Parathyroid adenoma (tissue), 2 donors: Measurements from ENCODE around the gene FAM187B.
A peak's percentile ranks its signal among the peaks of the same experiment; 100 is the strongest.

Experiments
- H2AFZ ChIP-seq: fragments of 300-600 bp; sonication (generic); one replicate; pipeline ENCODE4 v1.7.0; 2017; ENCODE audit warnings: antibody characterized with exemption, mild to moderate bottlenecking
- H3K27ac ChIP-seq: fragments of 300-600 bp; sonication (generic); one replicate; pipeline ENCODE4 v1.7.0; 2017
- H3K27me3 ChIP-seq: fragments of 300-600 bp; sonication (generic); one replicate; pipeline ENCODE4 v1.7.0; 2017; ENCODE audit warnings: low read length; ENCODE audit not compliant: control insufficient read depth, insufficient read depth
- H3K36me3 ChIP-seq: fragments of 300-600 bp; sonication (generic); one replicate; pipeline ENCODE4 v1.7.0; 2017; ENCODE audit warnings: low read length; ENCODE audit not compliant: control insufficient read depth, insufficient read depth
- H3K4me1 ChIP-seq: fragments of 300-600 bp; sonication (generic); one replicate; pipeline ENCODE4 v1.7.0; 2017; ENCODE audit warnings: control low read depth
- H3K4me2 ChIP-seq: fragments of 300-600 bp; sonication (generic); one replicate; pipeline ENCODE4 v1.7.0; 2017; ENCODE audit warnings: low read length
- H3K4me3 ChIP-seq: fragments of 300-600 bp; sonication (generic); one replicate; pipeline ENCODE4 v1.7.0; 2017; ENCODE audit warnings: low read depth, low read length
- H3K79me2 ChIP-seq: fragments of 300-600 bp; sonication (generic); one replicate; pipeline ENCODE4 v1.7.0; 2017; ENCODE audit warnings: control low read depth
- H3K9ac ChIP-seq: fragments of 300-600 bp; sonication (generic); one replicate; pipeline ENCODE4 v1.7.0; 2017; ENCODE audit warnings: mild to moderate bottlenecking
- H3K9me3 ChIP-seq: fragments of 300-600 bp; sonication (generic); one replicate; pipeline ENCODE4 v1.7.0; 2017; ENCODE audit warnings: low read length; ENCODE audit not compliant: control insufficient read depth
- TF ChIP-seq, protein P1 (sequence below): fragments of 300-600 bp; sonication (generic); IDR thresholded peaks from one replicate; pipeline ENCODE4 v1.7.0; 2017; ENCODE audit warnings: antibody characterized with exemption, mild to moderate bottlenecking
- donor health status: primary hyperparathyroidism.

The FAM187B gene

DNA sequence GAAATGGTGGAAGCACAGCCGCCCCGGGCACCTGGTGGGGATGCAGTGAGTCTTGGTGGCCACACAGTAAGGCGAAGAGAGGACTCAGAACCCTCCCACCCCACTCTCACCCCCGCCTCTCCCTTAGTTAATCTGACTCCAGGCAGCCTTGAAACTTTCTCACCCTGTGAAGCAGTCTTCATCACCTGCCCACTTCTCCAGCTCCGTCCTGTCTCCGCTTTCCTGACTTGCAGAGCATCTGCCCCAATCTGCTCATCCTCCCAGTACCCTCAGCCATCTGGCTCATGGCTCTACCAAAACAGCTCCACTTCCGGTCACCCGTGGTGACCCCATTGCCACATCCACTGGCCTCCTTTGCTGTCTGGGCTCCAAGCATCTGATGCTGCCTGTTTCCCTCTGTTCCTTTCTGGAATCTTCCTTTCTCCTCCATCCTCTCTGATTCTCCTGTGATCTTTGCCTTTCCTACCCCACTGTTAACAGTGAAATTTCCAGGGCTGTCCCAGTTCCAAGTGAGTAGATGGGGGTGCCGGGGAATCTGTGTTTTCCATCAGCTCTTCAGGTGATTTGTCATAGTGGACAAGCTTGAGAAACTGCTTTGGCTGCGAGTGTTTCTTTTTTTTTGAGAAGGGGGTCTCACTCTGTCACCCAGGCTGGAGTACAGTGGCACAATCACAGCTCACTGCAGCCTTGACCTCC, 44.6 kb upstream of the FAM187B start:
- no peak overlapping the region for H3K9ac ChIP-seq

DNA sequence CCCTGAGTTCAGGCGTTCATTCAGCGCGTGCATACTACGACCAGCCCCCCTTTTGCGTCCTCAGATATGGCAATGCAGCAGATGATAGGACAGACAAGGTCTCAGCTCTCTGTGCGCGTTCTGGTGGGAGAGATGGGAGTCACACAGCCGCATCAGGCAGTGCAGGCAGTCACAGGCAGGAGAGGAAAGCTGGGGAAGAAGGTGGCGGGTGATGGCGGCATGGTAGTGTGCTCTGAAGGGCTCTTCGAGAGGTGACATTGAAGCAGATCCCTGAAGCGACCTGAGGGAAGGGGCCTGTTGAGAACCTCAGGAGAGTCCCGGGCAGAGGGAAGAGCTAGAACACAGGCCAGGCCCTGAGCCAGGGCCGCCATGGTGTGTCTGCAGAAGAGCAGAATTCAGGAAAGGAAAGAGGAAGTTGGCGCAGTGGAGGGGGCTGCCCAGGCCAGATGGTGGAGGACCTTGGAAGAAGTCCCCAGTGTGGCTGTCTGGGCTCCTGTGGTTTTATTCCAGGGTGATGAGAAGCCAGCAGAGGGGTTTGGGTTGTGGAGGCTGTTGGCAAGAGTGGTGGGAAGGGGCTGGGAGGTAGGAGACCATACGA, 43.7 kb upstream of the FAM187B start:
- Histone ChIP-seq H3K4me3 (no peak overlapping the region), H3K27me3 (no peaks in the 10 kb centered on the region), H3K36me3 (no peaks in the 10 kb centered on the region), H3K4me1 (peaks cover 10% of the 10 kb centered on the region), H3K79me2 (peaks cover 27% of the 10 kb centered on the region), H3K9me3 (no peaks in the 10 kb centered on the region), H2AFZ (no peak overlapping the region), H3K27ac (no peak overlapping the region), H3K9ac (no peak overlapping the region), H3K4me2 (no peak overlapping the region)
- TF ChIP-seq, protein P1, sequence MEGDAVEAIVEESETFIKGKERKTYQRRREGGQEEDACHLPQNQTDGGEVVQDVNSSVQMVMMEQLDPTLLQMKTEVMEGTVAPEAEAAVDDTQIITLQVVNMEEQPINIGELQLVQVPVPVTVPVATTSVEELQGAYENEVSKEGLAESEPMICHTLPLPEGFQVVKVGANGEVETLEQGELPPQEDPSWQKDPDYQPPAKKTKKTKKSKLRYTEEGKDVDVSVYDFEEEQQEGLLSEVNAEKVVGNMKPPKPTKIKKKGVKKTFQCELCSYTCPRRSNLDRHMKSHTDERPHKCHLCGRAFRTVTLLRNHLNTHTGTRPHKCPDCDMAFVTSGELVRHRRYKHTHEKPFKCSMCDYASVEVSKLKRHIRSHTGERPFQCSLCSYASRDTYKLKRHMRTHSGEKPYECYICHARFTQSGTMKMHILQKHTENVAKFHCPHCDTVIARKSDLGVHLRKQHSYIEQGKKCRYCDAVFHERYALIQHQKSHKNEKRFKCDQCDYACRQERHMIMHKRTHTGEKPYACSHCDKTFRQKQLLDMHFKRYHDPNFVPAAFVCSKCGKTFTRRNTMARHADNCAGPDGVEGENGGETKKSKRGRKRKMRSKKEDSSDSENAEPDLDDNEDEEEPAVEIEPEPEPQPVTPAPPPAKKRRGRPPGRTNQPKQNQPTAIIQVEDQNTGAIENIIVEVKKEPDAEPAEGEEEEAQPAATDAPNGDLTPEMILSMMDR, result no peak

More for the DNA sequence above, 44.6 kb upstream of the FAM187B start:
- H3K27me3 ChIP-seq, result no peaks in the 10 kb centered on the region
- H2AFZ ChIP-seq, result no peak overlapping the region
- no peak overlapping the region for H3K27ac ChIP-seq
- no peak overlapping the region for H3K4me2 ChIP-seq
- no peak overlapping the region for H3K4me3 ChIP-seq
- TF ChIP-seq, protein P1, result no peak
- H3K36me3 ChIP-seq, result no peaks in the 10 kb centered on the region
- peaks cover 10% of the 10 kb centered on the region for H3K4me1 ChIP-seq
- peaks cover 27% of the 10 kb centered on the region for H3K79me2 ChIP-seq
- no peaks in the 10 kb centered on the region for H3K9me3 ChIP-seq

DNA sequence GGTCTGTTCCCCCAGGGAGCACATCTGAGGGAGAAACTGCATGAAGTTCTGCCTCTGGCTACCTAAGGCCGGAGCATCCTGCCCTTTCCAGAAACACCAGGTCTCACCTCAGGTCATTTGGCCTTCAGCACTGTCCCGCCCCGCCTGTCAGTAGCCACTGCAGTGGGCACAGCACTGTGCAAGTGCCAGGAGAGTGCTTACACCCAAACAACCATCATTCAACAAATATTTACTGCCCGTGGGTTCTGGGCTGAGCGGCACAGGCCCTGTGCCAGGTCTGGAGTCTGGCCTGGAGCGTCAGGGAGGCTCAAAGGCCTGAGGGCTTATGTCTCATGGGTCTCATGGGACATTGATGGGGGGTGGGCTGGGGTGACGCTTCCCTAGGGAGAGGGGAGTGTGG, 43.0 kb upstream of the FAM187B start:
- Histone ChIP-seq H3K36me3 (no peaks in the 10 kb centered on the region), H3K27ac (no peak overlapping the region), H3K4me2 (no peak overlapping the region), H3K4me1 (peaks cover 10% of the 10 kb centered on the region), H3K27me3 (no peaks in the 10 kb centered on the region), H3K9ac (no peak overlapping the region), H2AFZ (no peak overlapping the region), H3K79me2 (peaks cover 27% of the 10 kb centered on the region), H3K9me3 (no peaks in the 10 kb centered on the region), H3K4me3 (no peak overlapping the region)
- TF ChIP-seq, protein P1, result no peak

DNA sequence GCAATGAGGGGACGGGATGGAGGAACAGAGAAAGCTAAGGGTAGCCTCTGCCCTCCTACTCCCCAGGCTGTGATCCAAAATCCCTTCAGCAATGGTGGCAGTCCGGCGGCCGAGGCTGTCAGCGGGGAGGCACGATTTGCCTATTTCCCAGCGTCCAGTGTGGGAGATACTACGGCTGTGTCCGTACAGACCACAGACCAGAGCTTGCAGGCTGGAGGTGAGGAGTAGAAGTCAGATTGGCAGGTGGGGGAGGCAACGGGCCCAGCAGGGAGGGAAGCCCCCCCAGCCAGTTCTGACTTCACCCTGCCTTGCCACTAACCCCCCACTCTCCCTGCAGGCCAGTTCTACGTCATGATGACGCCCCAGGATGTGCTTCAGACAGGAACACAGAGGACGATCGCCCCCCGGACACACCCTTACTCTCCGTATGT, 41.9 kb upstream of the FAM187B start:
- Histone ChIP-seq H3K36me3 (no peaks in the 10 kb centered on the region), H3K27me3 (no peaks in the 10 kb centered on the region), H3K4me3 (no peak overlapping the region), H3K79me2 (peaks cover 27% of the 10 kb centered on the region), H3K4me1 (peaks cover 17% of the 10 kb centered on the region), H3K27ac (peak overlapping the region; percentile 92), H3K9ac (no peak overlapping the region), H3K4me2 (no peak overlapping the region), H3K9me3 (no peaks in the 10 kb centered on the region), H2AFZ (no peak overlapping the region)
- TF ChIP-seq, protein P1, result no peak
